Tibial nerve (tissue), 4 donors: ENCODE data around the gene TUBB1.

Experiments
- EP300 ChIP-seq, 2 donors: sonication (generic); formaldehyde crosslinking; IDR thresholded peaks; one replicate each; pipeline ENCODE4 v1.6.1; 2017; ENCODE audit warnings: antibody characterized with exemption in 2 of 2, mild to moderate bottlenecking in 1 of 2
- POLR2A ChIP-seq, 2 donors: fragments of 450-650 bp; IDR thresholded peaks; one replicate each; pipeline ENCODE4 v1.6.1; 2017; ENCODE audit warnings: antibody characterized with exemption in 2 of 2, mild to moderate bottlenecking in 2 of 2, moderate library complexity in 2 of 2
- TF ChIP-seq, protein P1 (sequence below), 5 experiments: fragments of 200-600 bp in 3 of 5; fragments of 450-650 bp in 2 of 5; sonication (generic) in 3 of 5; IDR thresholded peaks; one replicate each; pipeline ENCODE4 v1.5.1; 2016 to 2019; ENCODE audit warnings: antibody characterized with exemption in 5 of 5, mild to moderate bottlenecking in 3 of 5, moderate library complexity in 2 of 5

DNA sequence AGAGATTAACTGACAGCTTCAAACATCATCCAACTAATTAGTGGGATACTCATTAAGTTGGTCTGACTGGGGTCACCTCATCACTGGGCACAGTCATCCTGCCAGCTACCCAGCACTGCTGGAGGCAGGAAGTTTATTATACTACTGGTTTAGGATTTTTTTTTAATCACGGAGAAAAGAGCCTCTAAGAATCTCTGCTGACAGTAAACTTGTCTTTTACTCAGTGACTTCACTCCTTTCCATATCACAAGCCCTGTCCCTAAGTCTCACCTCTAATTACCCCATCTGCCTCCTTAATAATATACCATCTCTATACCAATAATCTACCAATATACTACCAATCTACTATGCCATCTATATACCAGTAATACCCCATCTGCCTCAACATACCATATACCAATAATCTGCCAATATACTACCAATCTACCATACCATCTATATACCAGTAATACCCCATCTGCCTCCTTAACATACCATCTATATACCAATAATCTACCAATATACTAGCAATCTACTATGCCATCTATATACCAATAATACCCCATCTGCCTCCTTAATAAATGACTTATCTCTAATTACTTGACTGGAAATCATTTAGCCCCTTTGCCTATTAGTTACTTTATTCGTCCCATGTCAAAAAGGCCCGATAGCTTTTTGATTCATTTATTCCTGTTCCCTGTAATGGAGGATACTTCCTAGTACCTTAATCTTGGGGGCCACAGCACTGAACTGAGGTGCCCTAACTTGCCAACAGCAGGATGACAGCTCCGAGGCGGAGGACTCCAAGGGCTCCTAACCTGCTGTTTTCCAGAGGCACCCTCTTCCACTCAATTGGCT lies 7.9 kb downstream of the TUBB1 start:
- TF ChIP-seq, protein P1, sequence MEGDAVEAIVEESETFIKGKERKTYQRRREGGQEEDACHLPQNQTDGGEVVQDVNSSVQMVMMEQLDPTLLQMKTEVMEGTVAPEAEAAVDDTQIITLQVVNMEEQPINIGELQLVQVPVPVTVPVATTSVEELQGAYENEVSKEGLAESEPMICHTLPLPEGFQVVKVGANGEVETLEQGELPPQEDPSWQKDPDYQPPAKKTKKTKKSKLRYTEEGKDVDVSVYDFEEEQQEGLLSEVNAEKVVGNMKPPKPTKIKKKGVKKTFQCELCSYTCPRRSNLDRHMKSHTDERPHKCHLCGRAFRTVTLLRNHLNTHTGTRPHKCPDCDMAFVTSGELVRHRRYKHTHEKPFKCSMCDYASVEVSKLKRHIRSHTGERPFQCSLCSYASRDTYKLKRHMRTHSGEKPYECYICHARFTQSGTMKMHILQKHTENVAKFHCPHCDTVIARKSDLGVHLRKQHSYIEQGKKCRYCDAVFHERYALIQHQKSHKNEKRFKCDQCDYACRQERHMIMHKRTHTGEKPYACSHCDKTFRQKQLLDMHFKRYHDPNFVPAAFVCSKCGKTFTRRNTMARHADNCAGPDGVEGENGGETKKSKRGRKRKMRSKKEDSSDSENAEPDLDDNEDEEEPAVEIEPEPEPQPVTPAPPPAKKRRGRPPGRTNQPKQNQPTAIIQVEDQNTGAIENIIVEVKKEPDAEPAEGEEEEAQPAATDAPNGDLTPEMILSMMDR (IDR thresholded peaks at IDR 0.05) = no peak
- TF ChIP-seq EP300 (IDR thresholded peaks at IDR 0.05) = no peak
- no peak for TF ChIP-seq POLR2A (IDR thresholded peaks at IDR 0.05)
